Astrocyte of the cerebellum (primary cell): Measurements from ENCODE around the gene C8B.

Experiments
- DNase-seq: peaks from one replicate; pipeline ENCODE4 v3.0.0-alpha.2; 2011; ENCODE audit warnings: low read depth
- H3K4me3 ChIP-seq: 2 replicates; pipeline ENCODE4 v1.5.1; 2011; ENCODE audit warnings: mild to moderate bottlenecking, low read depth, low read length, moderate library complexity
- in situ Hi-C: cut with HindIII; loops from 2 replicates; pipeline ENCODE4 v1.10.0; 2017; ENCODE audit warnings: low sequenced_read_pairs
- TF ChIP-seq, protein P1 (sequence below): IDR thresholded peaks from 2 replicates; pipeline ENCODE4 v1.5.1; 2012; ENCODE audit warnings: low read length, low read depth, moderate library complexity, mild to moderate bottlenecking; ENCODE audit errors: missing control alignments

The C8B gene

DNA sequence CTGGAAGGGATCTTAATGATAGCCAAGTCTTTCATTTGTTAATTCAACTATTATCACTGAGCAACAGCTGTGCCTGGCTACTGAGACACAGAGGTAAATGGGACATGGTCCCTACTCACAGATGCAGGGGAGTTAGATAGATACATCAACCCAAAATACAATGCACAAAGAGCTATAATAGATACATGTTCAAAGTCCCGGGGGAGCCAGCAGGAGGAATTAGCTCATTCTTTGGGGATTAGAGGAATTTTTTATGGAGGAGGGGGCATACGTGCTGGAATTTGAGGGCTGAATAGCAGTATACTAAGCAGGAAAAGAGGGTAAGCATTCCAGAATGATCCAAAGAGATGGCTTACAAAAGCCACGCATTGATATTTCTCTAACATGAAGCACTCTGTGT, 34.6 kb downstream of the C8B start:
- in situ Hi-C loops = no loop called here
- H3K4me3 ChIP-seq = no peak overlapping the region
- no peak for DNase-seq
- TF ChIP-seq, protein P1, sequence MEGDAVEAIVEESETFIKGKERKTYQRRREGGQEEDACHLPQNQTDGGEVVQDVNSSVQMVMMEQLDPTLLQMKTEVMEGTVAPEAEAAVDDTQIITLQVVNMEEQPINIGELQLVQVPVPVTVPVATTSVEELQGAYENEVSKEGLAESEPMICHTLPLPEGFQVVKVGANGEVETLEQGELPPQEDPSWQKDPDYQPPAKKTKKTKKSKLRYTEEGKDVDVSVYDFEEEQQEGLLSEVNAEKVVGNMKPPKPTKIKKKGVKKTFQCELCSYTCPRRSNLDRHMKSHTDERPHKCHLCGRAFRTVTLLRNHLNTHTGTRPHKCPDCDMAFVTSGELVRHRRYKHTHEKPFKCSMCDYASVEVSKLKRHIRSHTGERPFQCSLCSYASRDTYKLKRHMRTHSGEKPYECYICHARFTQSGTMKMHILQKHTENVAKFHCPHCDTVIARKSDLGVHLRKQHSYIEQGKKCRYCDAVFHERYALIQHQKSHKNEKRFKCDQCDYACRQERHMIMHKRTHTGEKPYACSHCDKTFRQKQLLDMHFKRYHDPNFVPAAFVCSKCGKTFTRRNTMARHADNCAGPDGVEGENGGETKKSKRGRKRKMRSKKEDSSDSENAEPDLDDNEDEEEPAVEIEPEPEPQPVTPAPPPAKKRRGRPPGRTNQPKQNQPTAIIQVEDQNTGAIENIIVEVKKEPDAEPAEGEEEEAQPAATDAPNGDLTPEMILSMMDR = no peak

DNA sequence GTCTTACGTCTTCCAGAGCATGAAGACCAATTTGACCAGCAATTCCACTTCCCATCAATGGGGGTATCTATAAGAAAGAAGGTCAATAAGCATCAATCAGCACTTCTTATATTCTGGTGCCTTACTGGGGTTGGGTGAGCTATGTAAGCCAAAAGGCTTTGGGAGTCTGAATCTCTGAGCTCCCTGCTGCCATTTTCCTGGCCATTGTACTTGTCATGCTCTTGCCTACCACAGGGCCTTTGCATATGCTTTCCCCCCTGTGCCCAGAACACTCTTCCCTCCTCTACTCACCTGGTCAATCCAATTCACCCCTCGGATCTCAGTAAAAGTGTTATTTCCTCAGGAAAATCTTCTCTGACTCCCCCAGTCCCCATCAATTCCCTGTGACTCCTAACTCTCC, 36.3 kb downstream of the C8B start:
- no peak for DNase-seq
- H3K4me3 ChIP-seq = no peak overlapping the region
- in situ Hi-C loops = no loop called here
- TF ChIP-seq, protein P1 = no peak

DNA sequence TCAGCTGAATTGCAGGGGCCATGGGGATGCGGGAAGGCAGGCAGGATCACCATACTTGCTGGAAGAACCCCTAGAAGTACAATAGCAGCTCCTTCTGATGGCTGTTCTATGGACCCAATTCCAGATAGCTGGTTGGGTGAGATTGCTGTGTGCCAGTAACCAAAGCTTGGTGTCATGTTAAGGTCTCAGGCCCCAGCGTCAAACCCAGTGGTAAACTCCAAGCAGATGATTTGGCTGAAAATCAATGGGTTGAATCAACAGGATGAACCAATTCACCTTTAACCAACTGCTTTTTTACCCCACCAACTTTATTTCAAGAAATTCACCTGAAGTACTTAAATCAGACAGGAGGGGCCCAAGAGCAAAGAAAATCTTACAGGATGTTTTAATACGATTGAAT, 37.8 kb downstream of the C8B start:
- no peak overlapping the region for H3K4me3 ChIP-seq
- DNase-seq = no peak
- TF ChIP-seq, protein P1 = no peak
- in situ Hi-C loops = no loop called here

DNA sequence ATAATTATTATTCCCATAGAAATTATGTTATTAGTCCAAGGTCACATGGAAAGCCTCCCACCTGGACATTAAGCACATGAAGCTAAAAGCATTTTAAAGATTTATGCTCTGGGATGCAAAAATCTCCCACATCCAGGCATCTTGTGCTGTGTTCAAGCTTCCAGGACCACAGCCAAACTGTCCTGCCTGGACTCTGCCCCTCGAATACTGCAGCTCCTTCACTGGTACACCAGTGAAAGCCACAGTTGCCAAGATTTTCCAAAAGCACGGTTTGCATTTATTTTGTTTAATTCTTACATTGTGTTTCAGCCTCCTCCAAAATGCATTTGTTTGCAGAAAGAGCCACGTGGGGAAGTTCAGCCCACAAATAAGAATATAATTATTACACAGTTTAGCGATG, 38.6 kb downstream of the C8B start:
- TF ChIP-seq, protein P1 = no peak
- in situ Hi-C loops = no loop called here
- no peak overlapping the region for H3K4me3 ChIP-seq
- no peak for DNase-seq

DNA sequence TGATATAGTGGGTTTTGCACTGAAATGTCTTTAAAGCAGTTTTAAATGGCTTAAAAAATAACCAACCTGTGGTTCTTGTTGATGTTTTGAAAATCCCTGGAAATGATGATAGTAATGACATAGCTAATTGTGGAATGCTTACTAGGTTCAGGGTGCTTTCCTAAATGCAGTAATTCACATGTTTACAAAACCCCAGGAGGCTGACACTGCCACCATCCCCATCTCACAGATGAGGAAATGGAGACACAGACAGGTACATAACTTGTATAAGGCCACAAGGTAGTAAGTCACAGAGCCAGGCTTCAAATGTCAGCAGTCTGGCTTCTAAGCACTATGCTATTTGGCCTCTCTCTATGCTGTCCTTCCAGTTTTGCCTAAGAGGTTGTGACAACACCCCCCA, 40.6 kb downstream of the C8B start:
- TF ChIP-seq, protein P1 = no peak
- no peak overlapping the region for H3K4me3 ChIP-seq
- in situ Hi-C loops = no loop called here
- DNase-seq = no peak

DNA sequence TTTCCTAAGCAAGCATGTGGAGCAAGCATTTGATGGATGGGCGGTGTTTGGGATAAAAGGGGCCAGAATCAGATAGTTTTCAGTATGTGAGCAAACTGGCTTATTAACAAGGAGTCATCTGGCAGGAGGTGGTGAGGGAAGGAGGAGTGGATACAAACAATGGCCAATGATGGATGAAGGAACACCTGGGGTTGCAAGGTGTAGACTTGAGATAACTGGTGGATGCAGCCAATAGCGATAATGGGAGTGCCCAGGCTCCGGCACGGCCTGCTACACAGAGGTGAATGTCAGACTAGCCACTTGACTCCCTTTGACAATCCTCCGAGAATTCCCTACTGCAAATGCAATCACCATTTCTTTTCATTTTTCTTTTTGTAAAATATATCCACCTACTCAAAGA, 41.7 kb downstream of the C8B start:
- in situ Hi-C loops = no loop called here
- H3K4me3 ChIP-seq = no peak overlapping the region
- TF ChIP-seq, protein P1 = no peak
- no peak for DNase-seq

DNA sequence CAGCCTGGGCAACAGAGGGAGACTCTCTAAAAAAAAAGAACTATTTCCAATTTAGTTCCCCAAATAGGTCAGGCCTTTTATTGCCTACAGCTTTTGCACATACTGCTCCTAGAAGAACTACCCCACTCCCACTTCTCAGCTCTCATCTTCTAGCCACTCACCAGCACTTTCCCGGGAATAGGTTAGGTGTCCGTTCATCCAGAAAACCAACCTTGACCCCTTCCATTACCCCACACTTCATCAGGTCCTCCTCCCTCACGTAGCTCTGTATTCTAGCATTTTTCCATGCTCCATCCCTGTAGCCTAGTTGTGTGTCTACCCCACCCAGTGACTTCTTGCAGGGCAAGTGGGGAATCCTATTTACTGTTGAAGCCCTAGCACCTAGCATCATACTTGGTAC, 42.6 kb downstream of the C8B start:
- TF ChIP-seq, protein P1 = no peak
- in situ Hi-C loops = no loop called here
- DNase-seq = no peak
- no peak overlapping the region for H3K4me3 ChIP-seq
